HEK293 (cell line): Measurements from ENCODE around the gene PIK3R4.

ENCODE experiments used
- CTCF ChIA-PET: fragments of 350-600 bp; formaldehyde crosslinking; extraction: SDS; loops from one replicate; lab custom pipeline; 2021; ENCODE audit warnings: antibody characterized with exemption; lab: Yijun Ruan, JAX
- POLR2A ChIA-PET: fragments of 300-600 bp; formaldehyde crosslinking; extraction: SDS; loops from one replicate; lab custom pipeline; 2020; ENCODE audit warnings: antibody characterized with exemption, inconsistent platforms; lab: Yijun Ruan, JAX
- H3K27ac ChIP-seq: fragments of 200-500 bp; sonication (Bioruptor generic); 2 replicates; pipeline ENCODE4 v1.5.1; 2014; ENCODE audit warnings: low read depth, low read length, control low read depth, inconsistent platforms; ENCODE audit errors: extremely low read depth
- H3K36me3 ChIP-seq, 2 experiments: fragments of 200-500 bp in 1 of 2; sonication (Bioruptor generic) in 1 of 2; 1 replicate in 1 of 2; 2 replicates in 1 of 2; pipeline ENCODE4 v1.5.1; 2014 to 2017; ENCODE audit warnings: inconsistent platforms in 2 of 2, low read length in 2 of 2; ENCODE audit not compliant: control insufficient read depth in 2 of 2, insufficient read depth in 1 of 2
- H3K4me1 ChIP-seq: fragments of 200-500 bp; sonication (Bioruptor generic); 2 replicates; pipeline ENCODE4 v1.5.1; 2014; ENCODE audit warnings: mild to moderate bottlenecking, low read length, inconsistent platforms; ENCODE audit not compliant: control insufficient read depth, insufficient read depth
- H3K4me3 ChIP-seq: 2 replicates; pipeline ENCODE4 v1.5.1; 2011; ENCODE audit warnings: low read depth, mild to moderate bottlenecking, control low read depth, low read length, moderate library complexity
- H3K9me3 ChIP-seq: fragments of 200-500 bp; sonication (Bioruptor generic); 2 replicates; pipeline ENCODE4 v1.5.1; 2014; ENCODE audit warnings: low read depth, low read length, inconsistent platforms; ENCODE audit not compliant: control insufficient read depth, insufficient read depth
- CTCF ChIP-seq: fragments of 450-650 bp; formaldehyde crosslinking; IDR thresholded peaks from 2 replicates; pipeline ENCODE4 v1.5.1; 2016; ENCODE audit warnings: missing biosample characterization, missing genetic modification characterization
- EGR2 ChIP-seq: fragments of 450-650 bp; formaldehyde crosslinking; IDR thresholded peaks from 2 replicates; pipeline ENCODE4 v1.5.1; 2016; ENCODE audit warnings: low read depth, missing biosample characterization, missing genetic modification characterization
- KLF8 ChIP-seq: fragments of 450-650 bp; formaldehyde crosslinking; IDR thresholded peaks from 2 replicates; pipeline ENCODE4 v1.5.1; 2016; ENCODE audit warnings: missing biosample characterization, missing genetic modification characterization
- OSR2 ChIP-seq: fragments of 450-650 bp; formaldehyde crosslinking; IDR thresholded peaks from 2 replicates; pipeline ENCODE4 v1.5.1; 2016; ENCODE audit warnings: missing biosample characterization, missing genetic modification characterization
- OVOL3 ChIP-seq: fragments of 450-650 bp; formaldehyde crosslinking; IDR thresholded peaks from 2 replicates; pipeline ENCODE4 v1.5.1; 2016; ENCODE audit warnings: missing biosample characterization, missing genetic modification characterization
- RBAK ChIP-seq: fragments of 450-650 bp; formaldehyde crosslinking; IDR thresholded peaks from 2 replicates; pipeline ENCODE4 v1.5.1; 2016; ENCODE audit warnings: missing biosample characterization, missing genetic modification characterization
- SALL2 ChIP-seq: fragments of 450-650 bp; formaldehyde crosslinking; IDR thresholded peaks from 2 replicates; pipeline ENCODE4 v1.5.0; 2017; ENCODE audit warnings: missing biosample characterization, mild to moderate bottlenecking, missing genetic modification characterization, borderline replicate concordance
- ZNF112 ChIP-seq: fragments of 450-650 bp; formaldehyde crosslinking; IDR thresholded peaks from 2 replicates; pipeline ENCODE4 v1.5.0; 2017; ENCODE audit warnings: missing biosample characterization, missing genetic modification characterization
- ZNF114 ChIP-seq: fragments of 450-650 bp; formaldehyde crosslinking; IDR thresholded peaks from 2 replicates; pipeline ENCODE4 v1.5.0; 2017; ENCODE audit warnings: missing biosample characterization, missing genetic modification characterization
- ZNF133 ChIP-seq: fragments of 450-650 bp; formaldehyde crosslinking; IDR thresholded peaks from 2 replicates; pipeline ENCODE4 v1.5.1; 2016; ENCODE audit warnings: missing biosample characterization, missing genetic modification characterization
- ZNF221 ChIP-seq: fragments of 450-650 bp; formaldehyde crosslinking; IDR thresholded peaks from 2 replicates; pipeline ENCODE4 v1.5.1; 2017; ENCODE audit warnings: missing biosample characterization, missing genetic modification characterization, borderline replicate concordance
- ZNF223 ChIP-seq: fragments of 450-650 bp; formaldehyde crosslinking; IDR thresholded peaks from 2 replicates; pipeline ENCODE4 v1.5.1; 2016; ENCODE audit warnings: missing biosample characterization, missing genetic modification characterization
- ZNF280D ChIP-seq: fragments of 450-650 bp; formaldehyde crosslinking; IDR thresholded peaks from 2 replicates; pipeline ENCODE4 v1.5.1; 2016; ENCODE audit warnings: missing biosample characterization, missing genetic modification characterization
- ZNF311 ChIP-seq: fragments of 450-650 bp; formaldehyde crosslinking; IDR thresholded peaks from 2 replicates; pipeline ENCODE4 v1.5.1; 2017; ENCODE audit warnings: missing biosample characterization, missing genetic modification characterization, borderline replicate concordance
- ZNF394 ChIP-seq: fragments of 450-650 bp; formaldehyde crosslinking; IDR thresholded peaks from 2 replicates; pipeline ENCODE4 v1.5.1; 2016; ENCODE audit warnings: missing biosample characterization, missing genetic modification characterization, mild to moderate bottlenecking, moderate library complexity, borderline replicate concordance
- ZNF501 ChIP-seq: fragments of 450-650 bp; formaldehyde crosslinking; IDR thresholded peaks from 2 replicates; pipeline ENCODE4 v1.5.1; 2016; ENCODE audit warnings: missing biosample characterization, missing genetic modification characterization
- ZNF513 ChIP-seq: fragments of 450-650 bp; IDR thresholded peaks from 2 replicates; pipeline ENCODE4 v1.5.1; 2018; ENCODE audit warnings: missing biosample characterization, missing genetic modification characterization
- ZNF548 ChIP-seq: fragments of 450-650 bp; formaldehyde crosslinking; IDR thresholded peaks from 2 replicates; pipeline ENCODE4 v1.5.1; 2016; ENCODE audit warnings: missing biosample characterization, missing genetic modification characterization
- ZNF549 ChIP-seq: fragments of 450-650 bp; IDR thresholded peaks from 2 replicates; pipeline ENCODE4 v1.5.1; 2018; ENCODE audit warnings: missing biosample characterization, missing genetic modification characterization, mild to moderate bottlenecking, inconsistent platforms, moderate library complexity
- ZNF585B ChIP-seq: fragments of 450-650 bp; formaldehyde crosslinking; IDR thresholded peaks from 2 replicates; pipeline ENCODE4 v1.5.1; 2016; ENCODE audit warnings: missing biosample characterization, missing genetic modification characterization
- ZNF600 ChIP-seq: fragments of 450-650 bp; formaldehyde crosslinking; IDR thresholded peaks from 2 replicates; pipeline ENCODE4 v1.5.1; 2016; ENCODE audit warnings: missing biosample characterization, missing genetic modification characterization
- ZNF660 ChIP-seq: fragments of 450-650 bp; IDR thresholded peaks from 2 replicates; pipeline ENCODE4 v1.5.1; 2018; ENCODE audit warnings: missing biosample characterization, mild to moderate bottlenecking, missing genetic modification characterization
- ZNF785 ChIP-seq: fragments of 450-650 bp; formaldehyde crosslinking; IDR thresholded peaks from 2 replicates; pipeline ENCODE4 v1.5.1; 2016; ENCODE audit warnings: missing biosample characterization, missing genetic modification characterization

The PIK3R4 gene

GRCh38 chr3:130738241-130738640 is 8.4 kb downstream of the PIK3R4 start:
- POLR2A ChIA-PET, result interaction anchor here (0.7 kb wide), 1 partner anchor 89 kb away, joined by 3 read pairs; no protein-coding TSS in a partner anchor
- H3K4me3 ChIP-seq, result no peak overlapping the region
- TF ChIP-seq ZNF114 (tag by site-specific recombination), result no peak
- TF ChIP-seq ZNF221 (tag by site-specific recombination), result no peak
- no peak for TF ChIP-seq SALL2 (tag by site-specific recombination)
- TF ChIP-seq ZNF513, result no peak
- TF ChIP-seq ZNF133 (tag by site-specific recombination), result no peak
- TF ChIP-seq, all 188 proteins: peak for 0
- Histone ChIP-seq H3K36me3 (peaks cover 0 to 63% of the 10 kb centered on the region in 2 experiments; a peak in 1 of 3 replicates), H3K4me1 (no peaks in the 10 kb centered on the region), H3K9me3 (no peaks in the 10 kb centered on the region), H3K27ac (no peak overlapping the region)
- CTCF ChIA-PET, result interaction anchor here (0.7 kb wide), 1 partner anchor 22 kb away, joined by 4 read pairs; no protein-coding TSS in a partner anchor

- peaks cover 0 to 63% of the 10 kb centered on the region in 2 experiments; a peak in 1 of 3 replicates for H3K36me3 ChIP-seq
- no peak for TF ChIP-seq ZNF785 (tag by site-specific recombination)
- TF ChIP-seq ZNF585B, result no peak
- POLR2A ChIA-PET, result interaction anchor here (0.7 kb wide), 1 partner anchor 89 kb away, joined by 3 read pairs; no protein-coding TSS in a partner anchor
- no peaks in the 10 kb centered on the region for H3K4me1 ChIP-seq
- no peak overlapping the region for H3K27ac ChIP-seq
- H3K4me3 ChIP-seq, result no peak overlapping the region
- CTCF ChIA-PET, result interaction anchor here (0.7 kb wide), 2 partner anchors 23 to 67 kb away, joined by 3 to 4 read pairs; no protein-coding TSS in a partner anchor
- no peaks in the 10 kb centered on the region for H3K9me3 ChIP-seq
Measured at GRCh38 chr3:130737622-130738021, 9.0 kb downstream of the PIK3R4 start.

GRCh38 chr3:130733236-130733875 is 13.3 kb downstream of the PIK3R4 start:
- Histone ChIP-seq H3K4me1 (no peaks in the 10 kb centered on the region), H3K9me3 (no peaks in the 10 kb centered on the region), H3K36me3 (peaks cover 0 to 41% of the 10 kb centered on the region in 2 experiments; a peak in 1 of 3 replicates), H3K4me3 (no peak overlapping the region), H3K27ac (no peak overlapping the region)
- ChIA-PET CTCF (interaction anchor here (0.6 kb wide), 1 partner anchor 1445 kb away, joined by 4 read pairs; no protein-coding TSS in a partner anchor), POLR2A (no interaction called here)
- TF ChIP-seq EGR2, result no peak
- TF ChIP-seq ZNF501, result no peak
- no peak for TF ChIP-seq ZNF280D (tag by site-specific recombination)
- TF ChIP-seq RBAK (tag by site-specific recombination), result no peak
- no peak for TF ChIP-seq ZNF548
- TF ChIP-seq OSR2 (tag by site-specific recombination), result no peak
- no peak for TF ChIP-seq ZNF223
- TF ChIP-seq ZNF600, result no peak
- no peak for TF ChIP-seq ZNF660
- TF ChIP-seq KLF8, result no peak
- no peak for TF ChIP-seq CTCF
- no peak for TF ChIP-seq ZNF311 (tag by site-specific recombination)
- TF ChIP-seq ZNF112 (tag by site-specific recombination), result no peak
- TF ChIP-seq OVOL3, result no peak
- TF ChIP-seq ZNF549, result no peak
- no peak for TF ChIP-seq ZNF394
